GM13976 (cell line): ENCODE data around the gene LRRFIP2.

Experiments
- DNase-seq: peaks from one replicate; pipeline ENCODE4 v3.0.0; 2012; ENCODE audit warnings: low spot score
- in situ Hi-C: fragments of 300-500 bp; cut with MboI; formaldehyde crosslinking; loops from one replicate; pipeline ENCODE4 v1.12.0; 2022; ENCODE audit warnings: low sequenced_read_pairs, mixed read lengths, inconsistent platforms; ENCODE audit not compliant: unreplicated experiment
- TF ChIP-seq, protein P1 (sequence below): IDR thresholded peaks from 2 replicates; pipeline ENCODE4 v1.5.1; 2012; ENCODE audit warnings: borderline replicate concordance, mild to moderate bottlenecking; ENCODE audit not compliant: insufficient read depth; ENCODE audit errors: extremely low read depth, missing control alignments, control extremely low read depth

The LRRFIP2 gene

DNA sequence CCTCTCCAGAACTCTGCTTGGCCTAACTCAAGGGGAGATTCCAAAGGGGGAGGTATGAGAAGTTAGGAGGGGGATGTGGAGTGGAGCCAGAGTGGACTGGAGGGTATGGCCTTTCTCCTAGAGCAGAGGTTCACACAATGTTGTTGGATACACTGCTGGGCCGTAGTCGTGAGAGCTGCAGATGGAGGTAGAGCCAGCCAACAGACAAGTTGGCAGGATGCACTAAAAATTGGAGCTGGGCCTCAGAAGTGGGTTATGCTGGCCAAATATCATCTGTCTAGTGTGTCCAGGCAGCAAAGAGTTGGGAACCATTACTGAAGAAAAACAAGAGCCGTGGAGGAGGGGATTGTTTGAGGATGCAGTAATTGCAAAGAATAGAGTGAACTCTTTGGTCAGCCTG is 27.7 kb upstream of the LRRFIP2 start:
- in situ Hi-C loops: loop anchor here (25.0 kb wide), 1 partner anchor 465 kb away; no protein-coding TSS in a partner anchor
- TF ChIP-seq, protein P1, sequence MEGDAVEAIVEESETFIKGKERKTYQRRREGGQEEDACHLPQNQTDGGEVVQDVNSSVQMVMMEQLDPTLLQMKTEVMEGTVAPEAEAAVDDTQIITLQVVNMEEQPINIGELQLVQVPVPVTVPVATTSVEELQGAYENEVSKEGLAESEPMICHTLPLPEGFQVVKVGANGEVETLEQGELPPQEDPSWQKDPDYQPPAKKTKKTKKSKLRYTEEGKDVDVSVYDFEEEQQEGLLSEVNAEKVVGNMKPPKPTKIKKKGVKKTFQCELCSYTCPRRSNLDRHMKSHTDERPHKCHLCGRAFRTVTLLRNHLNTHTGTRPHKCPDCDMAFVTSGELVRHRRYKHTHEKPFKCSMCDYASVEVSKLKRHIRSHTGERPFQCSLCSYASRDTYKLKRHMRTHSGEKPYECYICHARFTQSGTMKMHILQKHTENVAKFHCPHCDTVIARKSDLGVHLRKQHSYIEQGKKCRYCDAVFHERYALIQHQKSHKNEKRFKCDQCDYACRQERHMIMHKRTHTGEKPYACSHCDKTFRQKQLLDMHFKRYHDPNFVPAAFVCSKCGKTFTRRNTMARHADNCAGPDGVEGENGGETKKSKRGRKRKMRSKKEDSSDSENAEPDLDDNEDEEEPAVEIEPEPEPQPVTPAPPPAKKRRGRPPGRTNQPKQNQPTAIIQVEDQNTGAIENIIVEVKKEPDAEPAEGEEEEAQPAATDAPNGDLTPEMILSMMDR: no peak
- DNase-seq: no peak

DNA sequence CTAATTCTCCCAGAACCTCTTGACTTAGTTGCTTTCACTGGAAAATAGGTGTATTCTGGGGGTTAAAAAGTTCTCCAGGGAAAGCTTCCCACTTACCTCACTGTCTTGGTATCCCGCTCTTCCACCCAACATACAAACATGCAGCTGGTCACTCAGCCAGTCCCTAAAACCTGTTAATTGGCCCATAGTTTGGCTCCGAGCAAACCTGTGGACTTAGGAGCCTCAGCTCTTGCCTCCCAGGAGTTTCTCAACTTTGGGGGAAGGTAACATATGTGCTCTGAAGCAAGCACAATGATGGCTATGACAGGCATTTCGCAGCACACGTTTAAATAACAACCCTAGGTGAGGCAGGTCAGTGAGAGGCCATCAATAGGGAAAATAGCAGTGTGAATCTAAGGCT is 25.8 kb upstream of the LRRFIP2 start:
- TF ChIP-seq, protein P1: no peak
- no peak for DNase-seq
- in situ Hi-C loops: loop anchor here (25.0 kb wide), 1 partner anchor 463 kb away; no protein-coding TSS in a partner anchor

DNA sequence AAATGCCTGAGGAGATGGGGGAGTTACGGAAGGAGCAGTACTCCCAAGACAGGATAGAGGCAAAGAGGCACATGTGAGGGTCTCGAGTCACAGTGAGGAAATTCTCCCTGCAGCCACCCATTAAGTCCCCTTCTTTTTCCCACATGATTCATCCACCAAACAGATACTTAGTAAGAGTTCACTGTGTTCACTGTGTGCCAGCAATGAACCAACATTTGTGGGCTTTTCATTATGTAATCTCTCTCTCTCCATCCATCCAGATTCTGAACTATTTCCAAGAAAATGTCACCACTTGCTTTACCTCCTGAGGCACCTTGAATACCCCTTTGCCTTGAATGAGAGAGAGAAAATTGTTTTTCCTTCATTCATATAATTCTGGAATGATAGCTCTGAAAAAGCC is 24.6 kb upstream of the LRRFIP2 start:
- no peak for DNase-seq
- in situ Hi-C loops: no loop called here
- TF ChIP-seq, protein P1: no peak

DNA sequence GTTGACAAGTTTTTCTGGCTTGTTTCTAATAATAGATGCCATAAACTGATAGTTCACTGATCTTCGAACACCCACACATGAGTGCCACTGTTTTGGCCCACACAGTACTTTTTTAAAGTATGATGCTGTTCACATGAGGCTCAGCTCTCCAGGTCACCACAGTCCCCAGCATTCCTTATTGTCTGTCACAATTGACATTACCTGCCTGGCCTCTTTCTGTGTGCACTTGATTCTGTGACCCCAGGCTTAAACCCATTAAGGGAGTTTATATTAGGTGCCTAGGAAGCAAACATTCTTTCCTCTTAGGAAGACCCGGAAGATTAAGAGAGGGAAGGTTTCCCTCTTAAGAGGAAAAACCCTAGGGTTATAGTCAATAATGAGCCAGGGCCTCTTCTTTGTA is 24.2 kb upstream of the LRRFIP2 start:
- no peak for DNase-seq
- in situ Hi-C loops: no loop called here
- TF ChIP-seq, protein P1: no peak

DNA sequence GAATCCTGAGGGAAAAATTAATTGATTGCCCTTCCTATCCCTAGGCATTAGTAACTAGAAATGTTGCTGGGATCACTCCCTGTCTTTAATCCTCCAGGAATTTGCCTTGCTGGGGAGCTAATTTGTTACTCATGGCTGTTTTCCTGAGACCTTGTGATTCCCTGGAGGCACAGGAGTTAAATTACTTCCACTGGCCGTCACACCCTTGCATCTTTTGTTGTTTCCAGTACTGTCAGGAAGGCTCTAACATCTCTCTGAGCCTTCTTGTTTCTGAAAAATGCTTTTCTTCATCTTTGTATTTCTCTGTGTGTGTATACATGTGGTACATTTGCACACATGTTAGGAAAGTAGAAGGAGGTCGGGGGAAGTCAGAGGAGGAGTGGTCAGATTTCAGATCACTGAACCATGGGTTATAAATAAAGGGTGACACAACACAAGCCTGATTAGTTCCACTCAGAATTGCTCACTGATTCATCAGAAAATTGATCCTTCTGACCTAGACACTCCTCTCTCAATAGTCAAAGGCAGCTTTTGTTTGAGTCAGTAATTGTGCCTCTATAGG is 23.5 kb upstream of the LRRFIP2 start:
- in situ Hi-C loops: no loop called here
- TF ChIP-seq, protein P1: no peak
- no peak for DNase-seq

DNA sequence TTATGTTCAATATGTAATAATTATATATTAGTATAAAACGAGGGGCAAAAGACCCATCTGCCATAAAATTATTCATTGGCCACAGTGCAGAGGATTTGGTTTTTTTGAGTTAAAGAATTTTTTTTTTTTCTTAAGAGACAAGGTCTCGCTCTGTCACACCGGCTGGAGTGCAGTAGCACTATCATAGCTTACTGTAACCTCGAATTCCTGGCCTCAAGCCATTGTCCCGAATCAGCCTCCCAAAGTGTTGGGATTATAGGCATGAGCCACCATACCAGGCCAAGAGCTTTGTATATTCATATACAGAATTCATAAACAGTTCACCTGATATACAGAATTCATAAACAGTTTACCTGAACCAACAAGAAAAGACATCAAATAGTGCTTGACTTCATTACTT is 20.2 kb upstream of the LRRFIP2 start:
- in situ Hi-C loops: no loop called here
- no peak for DNase-seq

More for the DNA sequence above, 20.2 kb upstream of the LRRFIP2 start:
- TF ChIP-seq, protein P1: no peak
